ENCODE results near the gene SOD2. TPM values are rescaled to one million over a fixed set of nuclear protein-coding genes. Genes with fewer than 3 reads are reported as not detected.
"Not testable (repeated sequence)": the region's sequence is repeated elsewhere in the genome, so short reads cannot be mapped to it uniquely, and the experiment has no call there.

Gene SOD2
- polyA plus RNA-seq (ENCODE audit: insufficient read length in 4 of 4), result 100 to 1,000 TPM; 110 to 126 (median 119) TPM

- DNase-seq (ENCODE audit: low read depth in 4 of 4, low spot score in 3 of 4), result peak in 3 of 4 donors; percentile 67 to 71 (median 68)
These were observed at the start of gene SOD2 for GRCh38 chr6:159693128-159693893. Gene SOD2, minus strand, starts transcription at chr6:159693241. Its CDS starts 74 bp downstream, at chr6:159693167.

- no peak for DNase-seq (ENCODE audit: low read depth in 4 of 4, low spot score in 3 of 4)
These were observed 49.1 kb upstream of the SOD2 start for GRCh38 chr6:159742165-159742564.

GRCh38 chr6:159739341-159739740 lies 46.3 kb upstream of the SOD2 start:
- no peak for DNase-seq (ENCODE audit: low read depth in 4 of 4, low spot score in 3 of 4)

GRCh38 chr6:159736908-159737307 lies 43.9 kb upstream of the SOD2 start:
- no peak for DNase-seq (ENCODE audit: low read depth in 4 of 4, low spot score in 3 of 4)

GRCh38 chr6:159733395-159733794 lies 40.4 kb upstream of the SOD2 start:
- DNase-seq (ENCODE audit: low read depth in 4 of 4, low spot score in 3 of 4), result not testable (repeated sequence)

- DNase-seq (ENCODE audit: low read depth in 4 of 4, low spot score in 3 of 4), result not testable (repeated sequence)
These were observed 39.5 kb upstream of the SOD2 start for GRCh38 chr6:159732550-159732949.

GRCh38 chr6:159730332-159730676 lies 37.3 kb upstream of the SOD2 start:
- no peak for DNase-seq (ENCODE audit: low read depth in 4 of 4, low spot score in 3 of 4)

- DNase-seq (ENCODE audit: low read depth in 4 of 4, low spot score in 3 of 4), result no peak
These were observed 36.7 kb upstream of the SOD2 start for GRCh38 chr6:159729598-159730331.

- no peak for DNase-seq (ENCODE audit: low read depth in 4 of 4, low spot score in 3 of 4)
These were observed 35.5 kb upstream of the SOD2 start for GRCh38 chr6:159728531-159728964.

- DNase-seq (ENCODE audit: low read depth in 4 of 4, low spot score in 3 of 4), result peak in 3 of 4 donors; percentile 26 to 65 (median 35)
These were observed 34.8 kb upstream of the SOD2 start for GRCh38 chr6:159727717-159728445.

GRCh38 chr6:159726918-159727716 lies 34.1 kb upstream of the SOD2 start, which contains the start of gene WTAP:
Gene WTAP, plus strand, starts transcription at chr6:159727506. Its CDS starts 8,760 bp downstream, at chr6:159736266.
- DNase-seq (ENCODE audit: low read depth in 4 of 4, low spot score in 3 of 4), result peak; percentile 84 to 93 (median 90)

GRCh38 chr6:159726255-159726917 lies 33.3 kb upstream of the SOD2 start:
- peak in 2 of 4 donors; percentile 16 to 28 for DNase-seq (ENCODE audit: low read depth in 4 of 4, low spot score in 3 of 4)

GRCh38 chr6:159725208-159725607 lies 32.2 kb upstream of the SOD2 start:
- DNase-seq (ENCODE audit: low read depth in 4 of 4, low spot score in 3 of 4), result not testable (repeated sequence)

GRCh38 chr6:159724778-159725177 lies 31.7 kb upstream of the SOD2 start:
- no peak for DNase-seq (ENCODE audit: low read depth in 4 of 4, low spot score in 3 of 4)

- DNase-seq (ENCODE audit: low read depth in 4 of 4, low spot score in 3 of 4), result no peak
These were observed 30.2 kb upstream of the SOD2 start for GRCh38 chr6:159723259-159723658.

- no peak for DNase-seq (ENCODE audit: low read depth in 4 of 4, low spot score in 3 of 4)
These were observed 29.6 kb upstream of the SOD2 start for GRCh38 chr6:159722655-159723054.

- DNase-seq (ENCODE audit: low read depth in 4 of 4, low spot score in 3 of 4), result not testable (repeated sequence)
These were observed 28.9 kb upstream of the SOD2 start for GRCh38 chr6:159721981-159722380.

GRCh38 chr6:159720708-159721107 lies 27.7 kb upstream of the SOD2 start:
- DNase-seq (ENCODE audit: low read depth in 4 of 4, low spot score in 3 of 4), result no peak

GRCh38 chr6:159719287-159719686 lies 26.2 kb upstream of the SOD2 start:
- DNase-seq (ENCODE audit: low read depth in 4 of 4, low spot score in 3 of 4), result no peak

GRCh38 chr6:159718634-159719033 lies 25.6 kb upstream of the SOD2 start:
- no peak for DNase-seq (ENCODE audit: low read depth in 4 of 4, low spot score in 3 of 4)

Measured in right renal pelvis (tissue), 4 donors.